IPS DF 19.7 (cell line): ENCODE data around the gene RAPGEF5.

Experiments used
- DNase-seq: peaks from one replicate; pipeline ENCODE4 v3.0.0-alpha.2; 2013; ENCODE audit warnings: low read depth, low spot score

Gene RAPGEF5

GRCh38 chr7:22316914-22317313 is 40.0 kb downstream of the RAPGEF5 start:
- DNase-seq = no peak

- no peak for DNase-seq
These were observed 49.1 kb downstream of the RAPGEF5 start for GRCh38 chr7:22307816-22308215.

- DNase-seq = no peak
These were observed 51.2 kb downstream of the RAPGEF5 start for GRCh38 chr7:22305706-22306105.

GRCh38 chr7:22302951-22303423 is 54.0 kb downstream of the RAPGEF5 start:
- DNase-seq = no peak

- no peak for DNase-seq
These were observed 54.8 kb downstream of the RAPGEF5 start for GRCh38 chr7:22302193-22302592.

- no peak for DNase-seq
These were observed 55.2 kb downstream of the RAPGEF5 start for GRCh38 chr7:22301790-22302189.

- no peak for DNase-seq
These were observed 56.1 kb downstream of the RAPGEF5 start for GRCh38 chr7:22300839-22301238.

- DNase-seq = no peak
These were observed 60.0 kb downstream of the RAPGEF5 start for GRCh38 chr7:22296916-22297315.

GRCh38 chr7:22296265-22296566 is 60.7 kb downstream of the RAPGEF5 start:
- no peak for DNase-seq

GRCh38 chr7:22295402-22296264 is 61.3 kb downstream of the RAPGEF5 start:
- no peak for DNase-seq

GRCh38 chr7:22292531-22292930 is 64.4 kb downstream of the RAPGEF5 start:
- DNase-seq = no peak

- no peak for DNase-seq
These were observed 65.0 kb downstream of the RAPGEF5 start for GRCh38 chr7:22291977-22292376.

- DNase-seq = no peak
These were observed 68.8 kb downstream of the RAPGEF5 start for GRCh38 chr7:22288202-22288601.

- DNase-seq = no peak
These were observed 69.5 kb downstream of the RAPGEF5 start for GRCh38 chr7:22287412-22287811.

- no peak for DNase-seq
These were observed 70.5 kb downstream of the RAPGEF5 start for GRCh38 chr7:22286436-22286835.

- DNase-seq = no peak
These were observed 75.5 kb downstream of the RAPGEF5 start for GRCh38 chr7:22281481-22281880.

GRCh38 chr7:22280031-22280430 is 76.9 kb downstream of the RAPGEF5 start:
- no peak for DNase-seq

- no peak for DNase-seq
These were observed 78.3 kb downstream of the RAPGEF5 start for GRCh38 chr7:22278660-22279059.

GRCh38 chr7:22277375-22277774 is 79.6 kb downstream of the RAPGEF5 start:
- no peak for DNase-seq

- DNase-seq = no peak
These were observed 81.3 kb downstream of the RAPGEF5 start for GRCh38 chr7:22275661-22276060.

- no peak for DNase-seq
These were observed 85.6 kb downstream of the RAPGEF5 start for GRCh38 chr7:22271311-22271710.

- no peak for DNase-seq
These were observed 86.6 kb downstream of the RAPGEF5 start for GRCh38 chr7:22270371-22270770.

- no peak for DNase-seq
These were observed 87.0 kb downstream of the RAPGEF5 start for GRCh38 chr7:22269963-22270362.
